ENCODE measurements around the gene ANXA6. TPM values are rescaled to one million over a fixed set of nuclear protein-coding genes. Genes with fewer than 3 reads are reported as not detected.
A peak's percentile ranks its signal among the peaks of the same experiment; 100 is the strongest.

Gene ANXA6
- total RNA-seq, 1 donor from 2014 or later, result 224 TPM

DNA sequence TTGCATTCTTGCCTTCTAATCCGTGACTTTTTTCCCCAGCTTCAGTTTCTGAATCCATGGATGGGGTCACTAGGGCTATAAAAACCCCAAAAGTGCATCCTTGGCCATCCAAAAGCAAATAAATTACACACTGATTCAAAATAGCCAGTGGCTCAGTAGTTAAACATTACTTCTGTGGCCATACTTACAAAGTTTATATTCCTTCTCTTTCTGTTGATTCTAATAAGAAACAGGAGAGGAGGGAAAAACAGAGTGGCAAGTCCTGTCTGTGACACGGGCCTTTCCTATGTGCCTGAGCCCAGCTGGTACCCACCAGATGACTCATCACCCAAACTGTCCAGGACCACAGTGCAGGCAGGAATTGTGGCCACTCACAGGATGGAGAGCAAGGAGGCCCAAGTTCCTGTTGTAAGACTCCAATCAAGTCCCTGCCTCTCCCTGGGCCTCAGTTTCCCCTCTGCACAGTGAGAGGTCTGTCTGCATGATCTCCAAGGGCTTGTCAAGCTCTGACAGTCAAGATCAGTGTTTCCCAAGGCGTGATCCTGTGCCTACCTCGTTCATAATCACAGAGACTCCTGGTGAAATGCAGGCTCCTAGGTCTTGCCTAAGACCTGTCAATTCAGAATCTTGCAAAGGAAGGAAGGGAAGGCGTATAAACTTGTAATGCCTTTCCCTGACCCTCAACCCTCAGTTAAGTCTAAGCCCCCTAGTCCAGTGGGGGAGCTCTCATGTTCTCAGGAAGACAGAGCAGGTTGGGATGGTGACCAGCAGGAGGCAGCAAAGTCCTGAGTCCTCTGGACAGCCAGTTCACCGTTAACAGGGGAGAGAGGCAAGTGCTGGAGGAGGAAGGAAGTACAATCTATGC lies 106.3 kb downstream of the ANXA6 start:
- no peak overlapping the region for H3K27ac Mint-ChIP-seq (ENCODE audit: unreplicated experiment)
- H3K9me3 Mint-ChIP-seq (ENCODE audit: unreplicated experiment), result no peaks in the 10 kb centered on the region
- no peaks in the 10 kb centered on the region for H3K4me1 Mint-ChIP-seq (ENCODE audit: unreplicated experiment)
- peaks cover 37% of the 10 kb centered on the region for H3K36me3 Mint-ChIP-seq (ENCODE audit: low read depth, unreplicated experiment)
- DNase-seq (ENCODE audit: low spot score), result peak; percentile 84
- TF ChIP-seq, protein P1, sequence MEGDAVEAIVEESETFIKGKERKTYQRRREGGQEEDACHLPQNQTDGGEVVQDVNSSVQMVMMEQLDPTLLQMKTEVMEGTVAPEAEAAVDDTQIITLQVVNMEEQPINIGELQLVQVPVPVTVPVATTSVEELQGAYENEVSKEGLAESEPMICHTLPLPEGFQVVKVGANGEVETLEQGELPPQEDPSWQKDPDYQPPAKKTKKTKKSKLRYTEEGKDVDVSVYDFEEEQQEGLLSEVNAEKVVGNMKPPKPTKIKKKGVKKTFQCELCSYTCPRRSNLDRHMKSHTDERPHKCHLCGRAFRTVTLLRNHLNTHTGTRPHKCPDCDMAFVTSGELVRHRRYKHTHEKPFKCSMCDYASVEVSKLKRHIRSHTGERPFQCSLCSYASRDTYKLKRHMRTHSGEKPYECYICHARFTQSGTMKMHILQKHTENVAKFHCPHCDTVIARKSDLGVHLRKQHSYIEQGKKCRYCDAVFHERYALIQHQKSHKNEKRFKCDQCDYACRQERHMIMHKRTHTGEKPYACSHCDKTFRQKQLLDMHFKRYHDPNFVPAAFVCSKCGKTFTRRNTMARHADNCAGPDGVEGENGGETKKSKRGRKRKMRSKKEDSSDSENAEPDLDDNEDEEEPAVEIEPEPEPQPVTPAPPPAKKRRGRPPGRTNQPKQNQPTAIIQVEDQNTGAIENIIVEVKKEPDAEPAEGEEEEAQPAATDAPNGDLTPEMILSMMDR (IDR thresholded peaks at IDR 0.05; ENCODE audit: unreplicated experiment), result peak; percentile 64
- no peak overlapping the region for H3K4me3 Mint-ChIP-seq (ENCODE audit: unreplicated experiment)
- H3K27me3 Mint-ChIP-seq (ENCODE audit: unreplicated experiment), result peaks cover 8% of the 10 kb centered on the region

Other genes starting within 250 kb of the ANXA6 start
- gene GPX3, start 137.2 kb downstream of the ANXA6 start, total RNA-seq (ENCODE audit: unreplicated experiment), result 32.5 TPM
- 76.0 TPM for gene TNIP1, start 76.7 kb downstream of the ANXA6 start, total RNA-seq (ENCODE audit: unreplicated experiment)
- 1.2 TPM for gene CCDC69, start 66.3 kb upstream of the ANXA6 start, total RNA-seq (ENCODE audit: unreplicated experiment)
- 33.9 TPM for gene GM2A, start 95.4 kb upstream of the ANXA6 start, total RNA-seq (ENCODE audit: unreplicated experiment)
- not detected for gene SLC36A3, start 146.0 kb upstream of the ANXA6 start, total RNA-seq (ENCODE audit: unreplicated experiment)
- not detected for gene SLC36A2, start 189.8 kb upstream of the ANXA6 start, total RNA-seq (ENCODE audit: unreplicated experiment)

Measured in endothelial cell (in vitro differentiated cells).